WI38 (cell line): Measurements from ENCODE around the gene ARMC2.
"Not testable (repeated sequence)": the region's sequence is repeated elsewhere in the genome, so short reads cannot be mapped to it uniquely, and the experiment has no call there.

Experiments used
- H3K4me3 ChIP-seq: 2 replicates; pipeline ENCODE4 v1.5.1; 2011; ENCODE audit warnings: low read depth, mild to moderate bottlenecking, control low read depth, low read length
- CTCF ChIP-seq: IDR thresholded peaks from 2 replicates; pipeline ENCODE4 v1.5.1; 2012; ENCODE audit warnings: low read depth, mild to moderate bottlenecking, control low read depth, low read length

ARMC2 gene

GRCh38 chr6:108966855-108967755 is 118.9 kb downstream of the ARMC2 start:
- no peak overlapping the region for H3K4me3 ChIP-seq
- no peak for TF ChIP-seq CTCF

GRCh38 chr6:108968325-108969316 is 120.4 kb downstream of the ARMC2 start:
- H3K4me3 ChIP-seq = no peak overlapping the region
- no peak for TF ChIP-seq CTCF

- TF ChIP-seq CTCF = no peak
- H3K4me3 ChIP-seq = no peak overlapping the region
These were observed 121.6 kb downstream of the ARMC2 start for GRCh38 chr6:108969776-108970175.

- TF ChIP-seq CTCF = no peak
- no peak overlapping the region for H3K4me3 ChIP-seq
These were observed 126.0 kb downstream of the ARMC2 start for GRCh38 chr6:108974201-108974600.

GRCh38 chr6:108978638-108979037 is 130.4 kb downstream of the ARMC2 start:
- not testable (repeated sequence) for H3K4me3 ChIP-seq

GRCh38 chr6:108982154-108983113 is 134.2 kb downstream of the ARMC2 start:
- H3K4me3 ChIP-seq = no peak overlapping the region
- no peak for TF ChIP-seq CTCF

GRCh38 chr6:108983151-108983550 is 134.9 kb downstream of the ARMC2 start:
- TF ChIP-seq CTCF = no peak
- H3K4me3 ChIP-seq = no peak overlapping the region
